GM21381 (cell line): Measurements from ENCODE around the gene SHISA6.

Experiments used
- ATAC-seq: cut with Tn5 transposase; IDR thresholded peaks from one replicate; pipeline ENCODE4 v1.9.1; 2021; ENCODE audit warnings: mild to moderate bottlenecking, moderate library complexity; ENCODE audit not compliant: unreplicated experiment

Gene SHISA6

DNA sequence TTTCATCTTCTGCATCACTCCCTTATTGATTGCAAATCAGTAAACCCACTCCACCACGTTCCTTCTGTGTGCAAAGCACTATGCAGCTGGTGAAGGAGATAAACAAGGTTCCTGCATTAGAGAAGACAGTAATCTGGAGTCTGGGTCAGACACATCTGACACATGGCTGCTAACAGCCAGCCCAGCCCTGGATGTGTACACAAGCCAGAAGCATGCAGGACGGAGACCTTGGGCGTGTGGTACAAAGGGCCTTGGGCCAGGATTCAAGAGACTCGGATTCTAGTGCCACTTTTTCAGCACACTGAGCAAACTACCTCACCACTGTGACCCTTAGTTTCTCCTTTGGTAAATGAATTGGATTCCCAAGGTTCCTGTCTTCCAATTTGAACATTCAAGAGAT is 270.7 kb downstream of the SHISA6 start:
- ATAC-seq: no peak

DNA sequence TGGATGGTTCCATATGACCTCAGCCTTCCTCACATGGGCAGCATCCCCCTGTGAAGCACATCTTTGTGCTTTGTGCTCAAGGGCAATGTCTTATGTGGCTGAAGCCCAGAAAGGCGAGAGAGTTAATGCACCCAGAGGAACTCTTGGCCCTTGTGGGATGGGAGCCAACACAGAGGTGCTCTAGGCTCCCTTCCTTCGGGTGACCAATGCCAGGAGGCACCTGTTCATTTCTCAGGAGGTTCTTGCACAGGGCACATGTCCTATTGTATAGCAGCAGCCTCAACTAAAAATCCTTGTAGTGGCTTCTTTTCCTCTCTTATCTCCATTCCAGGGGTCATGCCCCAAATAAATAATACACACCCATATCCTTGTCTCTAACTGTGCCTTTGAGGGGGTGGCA is 273.6 kb downstream of the SHISA6 start:
- no peak for ATAC-seq

DNA sequence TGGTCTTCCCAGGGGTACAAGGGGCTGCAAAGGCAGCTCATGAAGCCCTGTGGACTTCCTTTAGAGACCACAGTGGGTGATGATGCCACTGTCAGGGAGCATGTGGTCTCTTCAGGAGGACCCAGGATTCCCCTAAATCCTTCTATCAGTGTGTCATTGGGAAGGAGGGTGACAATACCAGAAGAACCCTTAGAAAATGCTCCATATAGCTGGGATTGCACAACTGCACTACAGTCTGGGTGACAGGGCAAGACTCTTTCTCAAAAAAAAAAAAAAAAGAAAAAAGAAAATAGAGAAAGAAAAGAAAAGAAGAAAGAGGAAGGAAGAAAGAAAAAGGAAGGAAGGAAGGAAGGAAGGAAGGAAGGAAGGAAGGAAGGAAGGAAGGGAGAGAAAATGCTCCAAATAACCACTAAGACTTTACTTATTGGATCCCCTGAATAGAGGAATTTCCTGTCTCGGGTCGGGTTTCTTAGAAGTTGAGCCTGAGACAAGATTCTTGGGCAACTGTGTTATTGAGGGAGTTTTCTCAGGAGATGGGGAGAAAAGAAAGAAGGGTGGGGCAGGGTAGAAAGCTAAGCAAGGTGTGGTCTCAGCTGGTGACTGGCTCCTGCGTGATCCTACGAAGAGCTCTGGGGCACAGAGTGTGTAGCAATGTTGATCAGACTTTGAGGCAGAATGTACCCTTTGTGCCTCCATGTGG is 274.1 kb downstream of the SHISA6 start:
- no peak for ATAC-seq

DNA sequence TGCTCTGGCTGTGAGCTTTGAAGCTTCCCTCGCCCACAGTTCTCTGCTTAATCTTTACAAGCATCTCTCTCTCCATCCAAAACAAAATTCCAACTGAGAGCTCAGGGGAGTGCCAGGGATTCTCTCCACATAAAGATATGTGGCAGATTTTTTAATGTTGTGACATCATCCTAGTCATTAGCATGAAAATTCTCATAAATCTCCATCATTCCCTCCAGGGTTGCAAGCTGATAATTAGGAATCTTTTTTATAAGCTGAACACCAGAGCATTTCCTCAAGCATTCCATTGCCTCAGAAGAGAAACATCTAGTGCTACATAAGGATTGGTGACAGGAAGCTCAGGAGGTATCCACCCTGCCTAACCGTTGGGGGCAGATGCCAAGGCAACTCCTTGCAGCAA is 274.9 kb downstream of the SHISA6 start:
- ATAC-seq: no peak

DNA sequence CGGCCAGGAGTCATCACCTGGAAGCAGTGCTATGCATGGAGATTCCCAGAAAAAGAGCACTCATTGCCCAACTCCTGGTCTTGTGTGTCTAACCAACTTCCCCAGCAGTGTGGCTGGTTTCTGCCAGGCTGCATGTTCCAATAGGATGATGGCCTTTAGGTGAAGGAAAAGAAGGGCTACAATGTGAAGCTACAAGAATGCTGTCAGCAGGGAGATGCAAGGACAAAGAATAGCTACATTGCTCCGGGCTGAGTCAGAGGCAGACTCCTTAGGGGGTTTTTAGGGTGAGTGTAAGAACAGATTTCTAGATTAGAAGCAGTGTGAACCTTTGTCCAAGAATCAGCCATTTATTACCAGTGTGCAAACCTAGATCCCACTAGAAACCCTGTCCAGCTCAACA is 294.2 kb downstream of the SHISA6 start:
- no peak for ATAC-seq

DNA sequence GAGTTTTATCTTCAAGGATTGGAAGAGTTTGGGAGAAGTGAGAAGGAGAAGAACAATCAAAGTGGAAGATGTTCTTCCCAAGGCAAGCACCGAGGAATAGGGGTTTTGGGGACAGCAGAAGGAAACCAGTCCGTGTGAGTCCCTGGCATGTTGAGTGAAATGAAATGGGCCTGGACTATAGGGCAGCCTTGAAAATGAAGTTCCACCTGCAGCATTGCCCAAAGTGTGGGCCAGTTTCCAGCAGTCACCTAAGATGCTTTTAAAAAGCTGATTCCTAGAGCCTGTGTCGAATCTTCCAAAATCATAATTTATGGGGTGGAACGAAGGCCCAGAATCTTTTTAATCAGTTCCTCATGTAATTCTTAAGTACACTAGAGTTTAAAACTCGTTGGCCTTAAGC is 297.4 kb downstream of the SHISA6 start:
- ATAC-seq: no peak

DNA sequence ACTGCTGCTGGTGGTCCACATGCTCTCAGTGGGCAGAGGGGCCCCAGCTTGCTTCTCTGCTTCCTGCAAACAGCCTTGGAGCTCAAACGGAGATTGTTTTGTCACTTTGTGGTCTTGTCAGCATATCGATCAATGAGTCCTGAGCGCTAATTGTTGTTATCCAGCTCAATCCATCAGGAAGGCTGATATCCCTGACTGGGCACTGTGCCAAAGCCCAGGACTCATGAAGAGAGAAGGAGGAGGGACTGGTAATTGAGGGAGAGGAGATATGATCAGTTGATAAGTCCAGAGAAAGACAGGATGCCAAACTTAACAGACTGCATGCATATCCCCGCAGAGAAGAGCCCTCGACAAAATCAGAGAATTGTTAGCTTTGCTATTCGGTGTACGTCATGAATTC is 298.6 kb downstream of the SHISA6 start:
- ATAC-seq: no peak

DNA sequence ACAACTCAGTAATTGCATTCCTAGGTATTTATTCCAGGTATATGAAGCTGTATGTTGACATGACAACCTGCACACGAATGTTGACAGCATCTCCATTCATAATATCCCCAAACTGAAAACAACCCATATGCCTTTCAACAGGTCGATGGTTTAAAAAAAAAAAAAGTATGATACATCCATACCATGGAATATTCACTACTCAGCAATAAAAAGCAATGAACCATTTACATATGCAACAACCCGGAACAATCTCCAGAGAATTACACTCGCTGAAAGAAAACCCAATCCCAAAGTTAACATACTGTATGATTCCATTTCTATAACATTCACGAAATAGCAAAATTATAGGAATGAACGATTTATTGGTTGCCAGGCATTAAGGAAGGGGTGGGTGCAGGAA is 304.0 kb downstream of the SHISA6 start:
- no peak for ATAC-seq

DNA sequence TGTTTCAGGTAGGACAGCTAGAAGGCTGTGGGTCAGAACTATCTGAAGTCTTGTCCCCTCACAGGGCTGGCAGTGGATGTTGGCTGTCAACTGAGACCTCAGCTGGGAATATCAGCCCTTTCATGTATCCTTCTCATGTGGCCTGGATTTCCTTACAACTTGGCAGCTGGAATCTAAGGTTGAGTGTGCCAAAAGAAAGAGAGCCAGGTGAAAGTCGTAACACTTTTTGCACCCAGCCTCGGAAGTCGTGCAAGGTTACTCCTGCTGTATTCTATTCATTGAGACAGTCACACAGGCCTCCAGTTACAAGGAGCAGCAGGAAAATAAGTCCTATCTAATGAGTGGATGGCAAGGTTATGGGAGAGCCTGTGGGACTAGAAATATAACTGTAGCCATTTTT is 304.7 kb downstream of the SHISA6 start:
- ATAC-seq: no peak

DNA sequence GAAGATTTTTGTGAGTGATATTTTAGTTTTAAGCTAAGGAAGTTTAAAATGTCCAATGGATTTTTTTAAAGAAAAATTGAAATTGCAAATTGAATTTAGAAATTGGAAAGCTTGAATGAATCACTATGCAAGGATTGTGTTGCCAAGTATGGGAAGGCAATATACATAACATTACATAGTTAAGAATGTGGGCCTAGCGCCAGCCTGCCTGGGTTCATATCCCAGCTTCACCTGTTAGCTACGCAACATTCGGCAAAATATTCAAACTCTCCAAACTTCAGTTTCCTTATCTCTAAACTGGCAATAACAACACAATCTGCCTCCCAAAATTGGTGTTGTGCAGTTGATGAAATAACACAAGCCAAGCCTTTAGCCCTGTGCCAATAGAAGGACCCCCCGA is 306.8 kb downstream of the SHISA6 start:
- no peak for ATAC-seq

DNA sequence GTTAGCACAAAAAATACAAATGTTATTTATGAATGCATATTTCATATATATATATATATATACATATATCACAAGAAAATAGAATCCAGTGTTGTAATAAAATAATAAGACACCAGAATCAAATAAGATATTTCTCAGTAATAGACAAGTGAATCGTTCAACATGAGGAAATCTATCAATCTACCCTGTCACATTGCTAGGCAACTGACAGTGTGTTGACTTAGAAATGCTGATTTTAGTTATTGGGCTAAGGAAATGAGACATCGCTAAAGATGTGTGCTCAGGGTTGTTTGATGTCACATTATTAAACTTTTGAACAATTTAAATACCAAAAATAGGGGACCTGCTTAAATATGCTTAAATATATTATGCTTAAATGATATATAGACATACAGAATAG is 307.4 kb downstream of the SHISA6 start:
- no peak for ATAC-seq

DNA sequence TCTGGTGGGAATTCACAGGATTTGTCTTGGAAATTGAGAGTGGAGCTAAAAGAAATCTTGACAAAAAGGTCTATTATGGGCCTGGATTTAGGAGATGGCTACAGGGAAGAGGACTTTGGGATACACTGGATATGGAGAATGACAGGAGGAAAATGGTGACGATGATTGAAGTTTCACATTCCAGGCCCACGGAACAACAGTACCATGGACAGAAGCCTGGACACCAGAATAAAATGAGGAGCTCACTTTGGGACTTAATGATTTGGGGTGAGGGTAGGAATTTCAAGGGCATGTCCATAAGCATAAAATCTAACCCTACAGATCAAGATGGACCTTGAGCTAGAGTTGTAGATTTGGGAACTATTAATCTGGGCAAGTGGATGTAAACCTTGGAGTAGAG is 309.4 kb downstream of the SHISA6 start:
- no peak for ATAC-seq

DNA sequence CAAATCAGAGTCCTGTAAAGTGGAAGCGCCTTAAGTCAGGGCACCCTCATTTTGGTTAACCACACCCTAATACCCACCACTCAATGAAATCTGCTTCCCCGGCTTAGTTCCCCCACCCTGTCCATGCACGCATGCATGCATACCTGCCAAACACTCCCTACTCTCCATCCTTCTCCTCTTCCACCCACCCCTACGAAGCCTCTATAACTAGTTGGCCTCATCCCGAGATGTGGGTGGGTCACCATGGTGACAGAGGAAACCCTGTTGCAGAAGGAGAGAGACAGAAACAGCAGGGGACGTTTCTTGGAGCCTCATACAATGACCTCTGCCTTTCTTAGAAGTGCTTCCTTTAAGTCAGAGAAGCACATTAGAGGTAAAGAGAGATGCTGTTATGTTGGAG is 310.4 kb downstream of the SHISA6 start:
- no peak for ATAC-seq

DNA sequence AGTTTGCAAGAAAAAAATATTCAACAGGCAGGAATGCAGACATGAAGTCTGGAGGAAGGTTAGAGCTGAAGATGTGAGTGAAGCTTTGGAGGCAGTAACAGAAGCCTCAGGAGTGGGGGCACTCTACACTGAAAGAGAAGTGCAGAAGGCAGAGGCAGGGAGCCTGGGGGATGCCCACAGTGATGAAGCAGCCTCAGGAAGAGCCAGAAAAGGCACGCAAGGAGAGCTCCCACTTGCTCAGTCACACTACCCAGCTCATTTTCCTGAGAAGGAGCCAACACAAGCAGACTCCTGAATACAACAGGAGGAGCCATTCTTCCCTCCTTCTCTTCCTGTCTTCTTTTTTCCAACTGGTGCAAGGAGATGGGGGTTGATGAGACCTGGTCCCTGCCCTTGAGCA is 312.1 kb downstream of the SHISA6 start:
- no peak for ATAC-seq

DNA sequence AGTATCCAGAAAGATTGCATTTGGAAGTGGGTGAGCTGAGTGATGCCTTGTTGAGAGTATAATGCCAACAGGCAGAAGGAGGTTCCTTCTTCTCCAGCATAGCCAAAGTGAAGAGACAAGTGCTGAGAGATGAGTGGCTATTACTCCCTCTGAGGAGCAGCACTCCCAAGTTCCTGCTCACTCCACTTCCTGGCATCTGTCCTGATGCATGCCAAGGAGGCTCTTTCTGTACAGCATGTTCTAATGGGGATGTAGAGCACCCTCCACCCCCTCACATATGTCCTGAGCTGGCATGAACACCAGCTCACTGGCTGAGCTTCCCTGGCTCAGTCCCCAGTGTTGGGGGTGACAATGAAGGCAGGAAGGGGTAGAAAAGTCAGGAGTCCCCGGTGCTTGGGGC is 313.0 kb downstream of the SHISA6 start:
- ATAC-seq: no peak

DNA sequence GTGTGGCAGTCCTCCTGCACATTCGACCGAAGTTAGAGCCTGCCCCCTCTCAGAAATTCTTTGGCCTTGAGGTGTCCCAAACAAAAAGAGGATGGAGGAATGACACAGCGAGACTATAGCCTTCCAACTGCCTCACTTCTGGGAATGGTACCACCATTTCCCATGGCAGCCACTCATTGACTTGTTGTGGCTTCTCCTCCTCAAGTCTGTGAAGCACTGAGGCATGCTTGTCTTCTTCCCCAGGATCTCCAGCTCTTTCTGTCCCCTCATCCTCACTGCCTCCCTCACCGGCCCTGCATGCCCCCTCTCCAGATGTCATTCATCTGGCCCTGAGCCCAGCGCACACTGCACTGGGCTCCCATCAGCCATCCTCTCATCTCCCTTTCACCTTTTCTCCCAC is 313.5 kb downstream of the SHISA6 start:
- ATAC-seq: no peak

DNA sequence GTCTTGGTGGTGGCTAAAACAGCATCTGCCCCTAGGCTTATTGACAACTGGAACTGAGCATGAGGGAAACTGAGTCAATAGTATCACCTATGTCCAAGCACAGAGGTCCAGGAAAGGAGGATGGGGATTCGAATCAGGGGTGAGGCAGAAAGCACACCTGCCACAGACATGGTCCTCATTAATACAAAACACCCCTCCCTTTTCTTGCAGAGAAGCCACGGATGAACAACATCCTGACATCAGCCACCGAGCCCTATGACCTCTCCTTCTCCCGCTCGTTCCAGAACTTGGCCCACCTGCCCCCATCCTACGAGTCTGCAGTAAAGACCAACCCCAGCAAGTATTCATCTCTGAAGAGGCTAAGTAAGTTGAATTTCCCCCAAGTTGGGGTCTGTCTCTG is 314.5 kb downstream of the SHISA6 start:
- no peak for ATAC-seq

DNA sequence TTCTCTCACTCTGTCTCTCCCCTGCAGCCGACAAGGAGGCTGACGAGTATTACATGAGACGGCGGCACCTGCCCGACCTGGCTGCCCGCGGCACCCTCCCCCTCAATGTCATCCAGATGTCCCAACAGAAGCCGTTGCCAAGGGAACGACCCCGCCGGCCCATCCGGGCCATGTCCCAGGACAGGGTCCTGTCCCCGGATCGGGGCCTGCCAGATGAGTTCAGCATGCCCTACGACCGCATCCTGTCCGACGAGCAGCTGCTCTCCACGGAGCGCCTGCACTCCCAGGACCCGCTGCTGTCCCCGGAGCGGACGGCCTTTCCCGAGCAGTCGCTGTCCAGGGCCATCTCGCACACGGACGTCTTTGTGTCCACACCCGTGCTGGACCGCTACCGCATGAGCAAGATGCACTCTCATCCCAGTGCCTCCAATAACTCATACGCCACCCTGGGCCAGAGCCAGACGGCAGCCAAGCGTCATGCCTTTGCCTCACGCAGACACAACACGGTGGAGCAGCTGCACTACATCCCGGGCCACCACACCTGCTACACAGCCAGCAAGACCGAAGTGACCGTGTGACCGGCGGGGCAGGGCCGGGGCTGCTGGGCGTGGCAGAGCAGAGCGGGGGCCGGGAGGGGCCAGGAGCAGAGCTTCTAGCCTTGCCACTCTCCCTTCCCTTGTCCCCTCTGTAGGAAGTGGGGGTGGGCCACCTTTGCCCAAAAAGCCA is 316.9 kb downstream of the SHISA6 start:
- no peak for ATAC-seq

DNA sequence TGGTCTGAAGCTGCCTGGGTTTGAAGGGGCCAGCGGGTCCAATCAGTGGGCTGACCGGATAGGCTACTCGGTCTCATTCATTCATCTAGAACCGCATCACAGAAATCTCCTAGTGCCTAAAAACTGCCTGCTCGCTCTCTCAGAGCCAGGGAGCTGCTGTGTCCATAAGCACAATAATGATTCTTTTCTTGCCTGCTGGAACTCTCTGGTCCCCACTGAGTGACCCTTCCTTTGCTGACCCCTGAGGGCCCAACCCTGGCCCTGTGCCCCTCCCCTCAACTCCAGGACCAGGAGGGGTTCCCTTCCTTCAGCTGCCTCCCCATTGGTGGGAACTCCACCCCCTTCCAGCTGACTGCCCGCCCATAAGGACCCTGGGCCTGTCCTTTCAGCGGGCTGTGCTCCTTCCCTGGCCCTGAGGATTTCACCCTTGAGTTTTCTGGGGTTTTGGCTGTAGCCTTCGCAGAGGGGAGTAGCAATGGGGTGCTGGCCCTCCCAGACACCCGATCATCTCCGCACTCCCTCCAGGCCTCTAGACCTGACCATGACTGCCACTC is 317.7 kb downstream of the SHISA6 start:
- ATAC-seq: no peak

DNA sequence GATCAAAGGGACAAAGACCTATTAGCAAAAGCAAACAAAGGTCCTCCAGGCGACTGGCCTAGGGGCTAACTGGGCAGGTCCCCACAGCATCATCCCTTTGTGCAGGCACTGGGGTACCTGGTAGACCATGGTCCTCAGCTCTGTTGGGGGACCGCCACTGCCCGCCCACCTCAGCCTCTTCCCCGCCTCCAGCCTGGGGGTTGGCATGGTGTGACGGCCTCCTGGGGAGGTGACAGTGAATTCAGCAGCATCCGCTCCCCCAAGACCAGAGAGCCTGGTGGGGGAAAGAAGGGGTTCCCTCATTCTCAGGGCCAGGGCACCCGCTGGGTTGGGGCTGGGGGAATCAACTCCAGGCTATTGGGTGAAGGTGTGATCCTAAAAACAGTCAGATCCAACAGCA is 318.6 kb downstream of the SHISA6 start:
- ATAC-seq: no peak

DNA sequence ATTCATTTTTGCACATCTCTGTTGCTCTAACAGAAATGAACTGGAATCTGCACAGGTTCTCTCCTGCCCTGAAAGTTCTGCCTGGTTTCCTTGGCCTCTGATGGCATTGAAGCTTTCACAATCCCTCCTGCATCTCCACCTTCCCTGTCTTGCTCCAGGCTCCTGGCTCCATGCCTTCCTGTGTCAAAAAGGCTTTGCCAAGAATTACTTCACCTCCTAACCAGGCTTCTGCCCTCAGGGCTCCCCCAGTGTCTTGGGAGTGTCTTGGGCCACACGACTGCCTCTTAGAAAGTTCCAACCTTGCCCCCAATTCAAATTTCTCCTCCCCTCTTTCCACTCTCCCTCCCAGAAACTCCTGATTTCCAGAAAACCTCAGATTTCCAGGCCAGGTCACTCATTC is 320.3 kb downstream of the SHISA6 start:
- no peak for ATAC-seq

DNA sequence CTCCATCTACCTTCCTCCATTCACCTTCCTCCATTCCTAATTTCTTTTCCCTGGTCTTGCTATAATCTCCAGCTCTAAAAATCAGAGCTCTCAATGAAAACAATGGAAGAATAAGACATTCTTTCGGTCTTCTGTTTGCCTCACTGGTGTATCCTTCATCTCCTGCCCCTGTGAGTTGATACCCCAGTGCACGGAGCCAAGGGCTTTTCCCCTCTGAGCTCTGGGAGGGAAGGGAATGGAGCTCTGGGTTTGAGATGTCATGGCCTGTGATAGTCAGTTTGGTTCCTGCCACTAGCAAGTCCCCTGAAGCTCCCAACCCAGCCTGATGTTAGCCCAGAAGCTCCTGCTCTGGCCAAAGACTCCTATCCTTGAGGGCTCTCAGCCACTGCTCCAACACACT is 320.7 kb downstream of the SHISA6 start:
- ATAC-seq: no peak
